RKO (cell line): Measurements from ENCODE around the gene GSE1.

Source experiments
- DNase-seq: peaks from one replicate; pipeline ENCODE4 v3.0.0-alpha.2; 2016; ENCODE audit warnings: low spot score

GSE1 gene

DNA sequence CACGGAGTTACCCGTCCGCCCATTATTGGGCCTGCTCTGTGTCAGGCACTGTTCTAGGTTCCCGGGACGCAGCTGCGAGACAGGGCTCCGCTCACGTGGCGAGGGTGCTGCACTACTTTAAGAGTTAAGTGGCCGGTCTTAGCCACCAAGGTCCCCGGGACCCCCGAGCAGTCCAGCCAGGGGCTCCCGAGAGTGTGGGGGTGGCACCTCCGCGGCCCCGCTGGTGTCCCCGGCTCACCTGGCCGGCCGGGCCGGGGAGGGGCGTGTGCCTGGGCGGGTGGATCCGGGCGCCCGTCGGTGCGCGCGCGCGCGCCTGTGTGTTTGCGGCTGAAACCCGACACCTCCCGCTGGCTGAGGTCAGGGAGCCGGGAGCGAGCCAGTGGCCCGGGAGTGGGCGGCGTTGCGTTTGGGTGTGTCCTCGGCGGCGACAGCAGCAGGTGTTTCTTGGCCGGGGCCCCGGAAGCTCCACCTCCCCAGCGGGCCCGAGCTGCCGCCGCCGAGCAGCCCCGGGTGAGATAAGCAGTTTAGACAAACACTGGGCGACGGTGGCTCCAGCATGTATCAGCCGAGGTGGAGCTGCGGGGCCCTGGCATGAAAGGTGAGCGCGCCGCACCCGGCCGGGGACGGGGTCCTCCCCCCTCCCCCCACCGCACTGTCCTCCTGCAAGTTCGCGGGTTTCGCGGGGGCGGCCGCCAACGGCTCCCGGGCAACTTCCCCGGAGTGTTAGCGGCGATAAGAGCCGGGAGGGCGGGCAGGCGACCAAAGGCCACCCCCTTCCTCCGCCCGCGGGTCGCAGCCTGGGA is at the start of gene GSE1:
Gene GSE1 (plus strand): TSS at position 522 of the 803 bp plus-strand sequence. CDS start 70 bp downstream, at position 592.
- peak; percentile 91 for DNase-seq

DNA sequence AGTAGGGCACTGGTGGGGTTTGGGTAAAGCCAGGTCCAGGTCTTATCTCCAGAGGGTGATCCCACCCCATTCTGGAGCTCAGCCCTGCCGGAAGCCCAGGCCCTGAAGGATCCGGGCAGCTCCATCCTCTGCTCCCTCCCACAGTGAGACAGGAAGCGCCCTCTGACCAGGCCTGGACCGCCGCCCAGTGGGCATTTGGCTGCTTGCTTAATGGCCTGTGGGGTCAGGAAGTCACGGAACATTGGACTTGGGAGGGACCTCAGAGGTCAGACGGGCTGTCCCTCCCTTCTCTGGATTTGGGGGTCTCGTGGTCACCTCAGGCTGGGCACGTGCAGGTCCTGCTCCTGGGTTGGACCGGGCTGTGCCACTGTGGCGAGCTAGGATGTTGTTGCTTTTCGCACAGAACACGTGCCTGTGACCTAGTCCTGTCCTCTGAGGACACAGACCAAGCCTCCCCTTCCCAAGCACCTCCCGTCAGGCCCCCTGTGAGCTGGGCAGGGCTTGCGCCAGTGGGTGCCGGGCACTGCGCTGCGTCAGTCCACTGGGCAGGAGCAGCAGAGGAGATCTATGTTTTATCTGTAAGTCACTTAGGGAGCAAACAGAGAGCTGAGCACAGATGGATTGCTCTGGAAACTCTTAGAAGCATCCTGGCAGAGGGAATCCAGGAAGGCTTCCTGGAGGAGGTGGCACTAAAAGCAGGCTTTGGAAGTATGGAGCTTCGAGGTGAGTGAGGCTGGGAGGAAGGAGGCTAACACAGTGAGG is 49.4 kb upstream of the GSE1 start:
- DNase-seq: peak; percentile 36

DNA sequence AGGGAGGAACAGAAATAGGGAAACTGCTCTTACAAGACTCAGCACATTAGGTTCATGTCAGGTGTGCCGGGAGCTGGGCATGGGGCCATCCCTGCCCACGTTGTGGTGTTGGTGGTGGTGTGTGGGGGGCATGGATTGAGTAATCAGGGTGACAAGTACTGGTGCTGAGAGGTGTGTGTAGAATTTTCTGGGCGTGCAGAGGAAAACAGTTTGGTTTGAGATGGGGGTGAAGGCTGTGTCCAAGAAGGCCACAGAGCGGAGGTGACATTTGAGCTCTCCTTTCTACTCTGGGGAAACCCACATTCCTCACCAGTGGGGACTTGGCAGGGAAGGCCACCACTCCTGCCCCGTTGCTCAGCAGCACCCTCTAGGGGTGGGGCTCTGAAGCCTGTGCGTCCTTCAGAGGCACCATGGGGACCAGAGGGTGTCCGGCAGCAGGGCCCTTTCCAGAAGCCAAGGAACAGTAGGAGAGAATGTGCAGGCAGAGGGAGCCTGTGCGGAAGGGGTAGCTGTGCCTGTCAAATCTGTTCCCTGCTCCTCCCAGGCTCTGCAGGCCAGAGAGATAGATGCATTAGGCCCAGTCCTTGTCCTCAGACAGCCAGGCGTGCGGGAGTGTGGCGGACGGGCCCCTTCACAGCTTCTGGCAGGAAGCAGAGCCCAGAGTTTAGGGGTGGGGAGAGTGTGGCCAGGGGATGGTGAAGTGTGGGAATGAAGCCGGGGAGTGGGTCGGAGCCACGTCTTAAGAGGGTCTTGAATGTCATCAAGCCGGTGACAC is 48.7 kb upstream of the GSE1 start:
- DNase-seq: no peak

DNA sequence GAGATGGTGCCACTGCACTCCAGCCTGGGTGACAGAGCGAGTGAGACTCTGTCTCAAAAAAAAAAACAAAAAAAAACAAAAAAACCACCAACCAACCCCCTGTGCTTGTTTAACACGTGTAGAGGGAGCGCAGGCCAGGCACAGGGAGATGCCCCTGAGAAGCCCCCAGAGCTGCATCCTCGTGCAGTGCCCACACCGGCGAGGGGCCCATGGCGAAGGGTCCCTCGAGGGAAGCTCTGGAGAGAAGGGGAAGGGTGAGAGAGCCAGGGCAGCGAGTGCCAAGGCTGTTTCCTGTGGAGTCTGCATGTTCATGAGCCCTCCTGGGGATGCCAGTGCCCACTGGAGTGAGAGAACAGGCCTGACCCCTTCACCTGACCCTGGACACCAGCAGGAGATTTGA is 47.8 kb upstream of the GSE1 start:
- DNase-seq: no peak

DNA sequence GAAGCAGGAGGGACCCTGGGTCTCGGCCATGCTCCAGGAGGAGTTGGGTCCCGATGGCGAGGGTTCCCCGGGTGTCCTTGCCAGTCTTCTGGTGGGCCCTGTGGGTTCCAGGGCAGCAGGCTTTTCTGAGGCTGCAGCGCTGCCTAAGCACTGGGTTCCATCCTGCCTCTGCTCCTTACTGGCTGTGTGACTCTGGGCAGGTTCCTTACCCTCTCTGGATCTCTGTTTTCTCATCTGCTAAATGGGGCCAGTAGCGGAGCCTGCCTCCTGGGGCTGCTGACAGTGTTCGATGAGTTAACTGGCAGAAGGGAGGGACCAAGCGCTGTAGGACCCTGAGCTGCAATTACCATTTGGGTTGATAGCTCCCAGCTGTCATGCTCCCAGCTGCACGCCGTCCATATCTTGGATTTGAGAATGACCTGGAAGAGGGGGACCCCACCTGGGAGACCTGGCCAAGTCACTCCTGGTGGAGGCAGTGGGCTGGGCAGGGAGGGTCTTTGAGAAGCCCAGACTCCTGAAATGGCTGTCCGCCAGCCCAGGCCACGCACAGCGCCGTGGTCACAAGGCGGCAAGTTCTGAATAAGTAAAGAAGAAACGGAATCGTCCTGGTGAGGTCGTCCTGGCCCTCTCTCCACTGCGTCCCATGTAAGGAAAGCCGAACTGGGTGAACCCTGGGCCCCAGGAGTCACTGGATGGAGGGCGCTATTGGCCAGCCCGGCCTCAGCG is 47.2 kb upstream of the GSE1 start:
- DNase-seq: no peak

DNA sequence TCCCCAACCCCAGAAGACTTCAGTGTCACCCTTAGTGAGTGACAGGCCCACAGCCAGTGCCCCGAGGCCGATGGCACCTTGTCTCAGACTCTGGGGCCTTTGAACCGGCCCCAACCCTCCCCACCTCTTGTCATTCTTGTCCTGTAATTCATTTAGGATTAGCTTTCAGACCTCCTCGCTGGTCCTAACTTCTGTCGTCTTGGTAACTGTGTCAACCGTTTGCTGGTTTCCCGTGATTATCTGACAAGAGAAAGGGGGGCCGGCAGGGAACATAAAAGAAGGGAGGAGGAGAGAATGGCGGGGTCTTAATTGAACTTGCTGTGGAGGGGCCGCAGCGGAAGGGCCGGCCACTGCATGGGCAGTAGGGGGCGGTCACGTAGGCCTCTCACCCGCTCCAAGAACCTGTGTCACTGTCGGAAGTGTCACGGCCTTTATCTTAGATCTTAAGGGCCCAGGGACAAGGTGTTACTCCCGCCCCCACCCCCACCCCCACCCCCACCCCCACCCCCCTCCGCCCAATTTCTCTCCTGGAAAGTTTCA is 46.5 kb upstream of the GSE1 start:
- DNase-seq: no peak

DNA sequence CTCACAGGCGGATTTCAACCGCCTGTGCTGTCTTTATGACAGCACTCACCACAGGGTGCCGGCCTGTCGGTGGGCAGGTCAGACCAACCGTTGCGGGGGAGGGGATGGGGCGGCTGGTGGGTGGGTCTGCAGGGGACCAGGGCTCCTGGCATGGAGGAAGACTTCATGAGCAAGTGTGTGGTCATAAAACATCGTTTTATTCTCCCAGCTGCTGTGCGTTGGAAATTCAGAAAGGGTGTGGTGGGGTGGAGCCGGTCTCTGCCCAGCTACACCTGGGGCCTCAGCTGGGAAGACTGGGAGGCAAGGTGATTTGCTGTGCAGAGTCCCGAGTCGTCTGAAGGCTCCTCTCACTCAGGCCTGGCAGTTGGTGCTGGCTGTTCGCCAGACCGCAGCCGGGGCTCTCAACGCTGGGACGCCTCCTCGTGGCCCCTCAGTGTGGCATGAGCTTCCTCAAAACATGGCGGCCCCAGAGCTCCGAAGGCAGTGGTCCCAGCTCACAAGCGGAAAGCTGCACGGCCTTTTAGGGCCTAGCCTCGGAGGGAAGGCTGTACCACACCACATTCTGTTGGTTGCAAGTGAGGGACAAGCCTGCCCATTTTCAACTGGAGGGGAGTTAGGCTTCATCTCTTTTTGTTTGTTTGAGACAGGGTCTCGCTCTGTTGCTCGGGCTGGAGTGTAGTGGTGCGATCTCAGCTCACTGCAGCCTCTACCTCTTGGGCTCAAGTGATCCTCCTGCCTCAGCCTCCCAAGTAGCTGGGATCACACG is 45.8 kb upstream of the GSE1 start:
- DNase-seq: no peak

DNA sequence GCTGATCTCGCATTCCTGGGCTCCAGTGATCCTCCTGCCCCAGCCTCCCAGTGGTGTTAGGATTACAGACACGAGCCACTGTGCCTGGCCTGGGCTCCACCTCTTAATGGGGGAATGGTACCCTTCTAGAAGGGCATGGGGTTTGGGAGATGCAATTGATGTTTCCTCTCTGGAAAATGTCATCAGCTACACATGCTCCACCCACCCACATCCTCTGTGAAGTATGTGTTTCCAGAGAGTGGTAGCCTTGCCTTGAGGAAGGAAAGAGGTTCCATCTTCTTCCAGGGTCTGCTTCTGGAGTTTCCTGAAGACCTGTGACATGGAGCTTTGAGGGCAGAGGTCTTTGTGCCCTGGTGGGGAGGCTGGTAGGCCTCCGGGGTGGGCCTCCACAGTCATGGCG is 45.2 kb upstream of the GSE1 start:
- DNase-seq: no peak

DNA sequence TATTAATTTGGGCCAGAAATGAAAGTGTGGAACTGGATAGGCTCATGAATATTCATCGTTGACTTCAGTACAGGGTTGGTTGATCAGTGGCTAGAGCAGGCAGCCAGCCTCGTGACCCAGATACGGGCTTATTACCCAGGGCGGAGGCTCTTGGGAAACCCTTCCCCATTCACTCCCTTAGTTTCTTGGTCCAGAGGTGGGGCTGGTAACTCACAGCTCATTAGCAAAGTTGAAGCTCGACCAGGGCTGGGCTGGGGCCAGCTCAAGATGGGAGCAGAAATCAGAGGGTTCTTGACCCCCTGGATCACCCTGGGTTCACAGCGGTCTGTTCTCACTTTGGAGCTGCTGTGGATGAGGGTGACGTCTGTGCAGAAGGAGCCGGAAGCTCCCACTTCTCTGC is 44.6 kb upstream of the GSE1 start:
- DNase-seq: no peak

DNA sequence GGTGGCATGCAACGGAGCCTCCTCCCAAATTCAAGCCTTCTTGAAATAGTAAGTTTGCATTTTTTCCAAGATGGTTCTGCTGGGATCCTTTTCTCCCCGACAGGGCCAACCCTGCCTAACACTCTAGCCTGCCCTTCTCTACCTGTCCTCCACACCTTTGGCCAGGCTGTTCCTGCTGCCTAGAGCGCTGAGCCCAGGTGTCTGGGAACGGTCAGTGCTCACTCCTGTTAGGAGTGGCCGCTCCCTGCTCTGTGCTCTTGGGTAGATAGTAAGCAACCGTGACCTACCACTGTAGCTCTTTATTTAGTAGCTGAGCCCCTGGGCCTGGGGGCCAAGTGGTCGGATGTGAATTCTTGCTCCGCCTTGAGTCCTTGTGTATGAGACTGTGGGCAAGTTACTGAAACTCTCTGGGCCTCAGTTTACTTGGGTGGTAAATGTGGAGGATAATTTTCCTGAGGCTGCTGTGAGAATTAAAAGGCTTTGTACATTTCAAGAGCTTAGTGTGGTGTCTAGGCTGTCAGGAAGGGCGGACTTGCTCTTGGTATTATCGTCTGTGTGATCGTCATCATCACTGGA is 44.0 kb upstream of the GSE1 start:
- no peak for DNase-seq

DNA sequence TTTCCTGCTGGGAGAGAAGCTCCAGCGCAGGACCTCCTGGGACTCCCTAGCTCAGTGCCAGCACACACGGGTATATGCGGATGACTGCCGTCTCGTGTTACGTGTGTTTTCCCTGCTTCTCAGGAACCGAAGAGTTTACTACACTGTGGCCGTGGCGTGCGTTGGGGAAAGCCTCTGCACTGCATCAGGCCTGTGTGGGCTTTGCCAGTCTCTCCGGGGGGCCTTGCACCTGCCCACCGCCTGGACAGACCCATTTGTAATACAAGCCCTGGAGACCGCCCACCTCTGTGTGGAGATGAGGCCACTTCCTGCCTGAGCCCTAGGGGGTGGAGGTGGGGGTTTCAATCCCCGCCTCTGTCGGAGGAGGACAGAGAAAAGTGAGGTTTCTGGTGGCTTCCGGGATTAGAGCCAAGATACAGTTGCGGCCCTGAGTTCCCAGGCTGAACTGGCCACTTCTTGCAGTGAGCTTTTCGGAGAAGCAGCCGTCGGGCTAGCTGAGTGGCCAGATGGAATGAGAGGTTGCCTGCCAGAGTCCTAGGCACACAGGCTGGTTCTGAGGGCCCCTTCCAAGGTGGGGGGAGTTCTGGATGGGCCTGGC is 43.4 kb upstream of the GSE1 start:
- no peak for DNase-seq

DNA sequence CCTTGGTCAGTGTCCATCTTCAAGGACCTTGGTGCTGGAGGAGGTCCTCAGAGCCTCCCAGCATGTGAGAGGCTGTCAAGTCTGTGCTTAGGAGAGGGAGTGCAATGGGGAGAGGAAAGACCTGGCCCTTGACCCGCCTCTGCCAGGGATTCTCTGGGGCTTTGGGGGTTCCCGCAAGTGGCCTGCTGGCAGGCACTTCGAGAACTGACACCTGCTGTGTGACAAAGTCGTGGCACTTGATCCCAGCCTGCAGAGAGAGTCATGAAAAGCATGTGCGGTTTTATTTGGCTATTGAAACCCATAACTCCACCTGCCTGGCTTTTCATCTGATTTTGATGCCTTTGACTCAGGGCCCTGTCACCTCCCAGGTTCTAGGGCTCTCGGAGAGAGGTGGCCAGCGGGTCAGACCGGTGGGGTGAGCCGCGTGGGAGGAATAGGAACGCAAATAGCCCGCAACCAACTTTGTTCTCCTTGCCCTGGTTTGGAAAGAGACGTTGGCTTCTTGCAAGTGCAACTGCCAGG is 42.8 kb upstream of the GSE1 start:
- DNase-seq: no peak

DNA sequence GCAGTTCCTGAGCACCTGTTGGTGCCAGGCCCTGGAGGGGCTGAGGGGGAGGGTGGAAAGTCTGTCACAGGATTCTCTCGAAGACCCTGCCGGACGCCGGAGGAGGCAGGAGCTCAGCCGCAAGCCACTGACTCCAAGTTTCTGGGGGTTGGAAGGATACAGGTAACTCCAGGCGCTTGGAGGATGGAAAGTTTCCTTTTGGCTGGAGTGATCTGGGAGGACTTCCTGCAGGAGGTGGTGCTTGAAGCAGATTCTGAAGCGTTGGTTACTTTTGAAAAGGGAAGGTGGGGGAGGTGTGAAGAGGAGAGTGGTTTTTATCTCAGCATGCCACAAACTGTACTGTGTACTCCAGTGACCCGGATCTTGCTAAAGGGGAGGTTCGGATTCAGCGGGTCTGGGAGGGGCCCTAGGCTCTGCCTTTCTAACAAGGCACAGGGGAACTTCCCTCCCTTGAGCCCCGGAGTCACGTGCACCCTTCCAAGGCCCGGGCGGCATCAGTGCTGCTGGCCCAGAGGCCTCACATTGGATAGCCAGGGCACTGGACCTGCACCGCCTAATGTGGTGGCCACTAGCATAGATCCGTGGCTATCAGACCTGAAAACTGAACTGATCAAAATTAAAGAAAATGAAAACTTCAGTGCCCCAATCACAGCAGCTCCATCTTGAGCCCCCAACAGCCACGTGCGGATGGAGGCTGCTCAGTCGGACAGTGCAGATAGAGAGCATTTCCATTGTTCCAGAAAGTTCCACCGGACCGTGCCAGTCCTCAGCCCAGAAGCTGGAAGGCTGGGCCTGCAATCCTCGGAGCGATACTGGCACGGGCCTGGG is 42.2 kb upstream of the GSE1 start:
- DNase-seq: no peak

DNA sequence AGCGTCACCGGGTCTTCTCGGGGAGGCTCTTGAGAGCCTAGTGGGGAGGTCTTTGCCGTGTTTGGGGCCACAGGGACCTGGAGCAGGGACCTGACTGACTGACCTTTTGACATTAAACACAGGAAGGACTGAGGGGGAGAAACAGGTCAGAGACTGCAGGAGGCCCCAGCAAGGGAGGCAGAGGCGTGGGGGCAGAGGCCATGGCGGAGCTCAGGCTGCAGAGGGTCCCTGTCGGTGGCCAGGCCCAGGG is 41.6 kb upstream of the GSE1 start:
- DNase-seq: no peak

DNA sequence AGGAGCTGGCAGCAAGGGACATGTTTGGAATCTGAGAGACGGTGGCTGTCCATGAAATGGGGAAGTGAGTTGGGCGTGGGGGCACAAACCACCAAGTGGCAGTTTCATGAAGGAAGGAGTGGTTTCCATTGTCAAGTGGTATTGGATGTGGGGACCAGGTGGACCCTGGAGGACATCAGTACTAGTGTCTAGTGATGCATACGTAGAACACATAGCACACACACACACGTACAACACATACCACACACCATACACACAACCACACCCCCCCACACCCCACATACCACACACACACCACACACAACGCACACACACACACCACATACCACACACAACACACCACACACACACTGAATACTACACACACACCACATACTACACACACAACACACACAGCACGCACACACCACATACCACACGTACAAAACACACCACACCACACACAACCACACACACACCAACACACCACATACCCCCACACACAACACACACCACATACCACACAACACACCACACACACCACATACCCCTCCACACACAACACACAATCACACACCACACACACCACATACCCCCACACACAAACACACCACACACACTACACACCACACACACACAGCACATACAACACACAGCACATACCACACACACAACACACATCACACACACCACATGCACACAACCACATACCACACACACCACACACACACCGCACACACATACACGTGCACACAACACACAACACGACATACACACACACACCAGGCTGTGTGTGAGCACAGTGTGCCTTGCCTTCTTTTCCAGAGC is 41.1 kb upstream of the GSE1 start:
- no peak for DNase-seq

DNA sequence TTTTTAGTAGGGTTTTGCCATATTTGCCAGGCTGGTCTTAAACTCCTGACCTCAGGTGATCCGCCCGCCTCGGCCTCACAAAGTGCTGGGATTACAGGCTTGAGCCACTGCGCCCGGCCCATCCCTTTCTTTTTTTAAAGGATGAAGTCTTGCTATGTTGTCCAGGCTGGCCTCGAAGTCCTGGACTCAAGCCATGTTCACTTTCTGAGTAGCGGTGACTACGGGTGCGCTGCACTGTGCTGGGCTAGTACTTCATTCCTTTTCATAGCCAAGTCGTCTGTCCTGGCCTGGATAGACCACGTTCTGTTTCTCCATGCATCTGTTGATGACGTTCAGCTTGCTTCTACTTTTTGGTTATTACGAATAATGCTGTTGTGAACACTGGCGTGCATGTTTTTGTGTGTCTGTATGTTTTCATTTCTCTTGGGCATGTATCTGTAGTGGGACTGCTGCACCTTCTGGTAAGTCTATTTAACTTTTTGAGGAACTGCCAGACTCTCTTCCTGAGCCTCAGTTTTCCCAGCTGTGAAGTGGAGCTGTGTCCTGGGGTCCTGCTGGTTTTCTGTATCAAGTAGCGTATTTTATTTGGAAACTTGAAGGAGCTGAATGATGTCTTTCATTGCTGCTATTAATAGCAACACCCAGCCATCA is 40.0 kb upstream of the GSE1 start:
- no peak for DNase-seq

DNA sequence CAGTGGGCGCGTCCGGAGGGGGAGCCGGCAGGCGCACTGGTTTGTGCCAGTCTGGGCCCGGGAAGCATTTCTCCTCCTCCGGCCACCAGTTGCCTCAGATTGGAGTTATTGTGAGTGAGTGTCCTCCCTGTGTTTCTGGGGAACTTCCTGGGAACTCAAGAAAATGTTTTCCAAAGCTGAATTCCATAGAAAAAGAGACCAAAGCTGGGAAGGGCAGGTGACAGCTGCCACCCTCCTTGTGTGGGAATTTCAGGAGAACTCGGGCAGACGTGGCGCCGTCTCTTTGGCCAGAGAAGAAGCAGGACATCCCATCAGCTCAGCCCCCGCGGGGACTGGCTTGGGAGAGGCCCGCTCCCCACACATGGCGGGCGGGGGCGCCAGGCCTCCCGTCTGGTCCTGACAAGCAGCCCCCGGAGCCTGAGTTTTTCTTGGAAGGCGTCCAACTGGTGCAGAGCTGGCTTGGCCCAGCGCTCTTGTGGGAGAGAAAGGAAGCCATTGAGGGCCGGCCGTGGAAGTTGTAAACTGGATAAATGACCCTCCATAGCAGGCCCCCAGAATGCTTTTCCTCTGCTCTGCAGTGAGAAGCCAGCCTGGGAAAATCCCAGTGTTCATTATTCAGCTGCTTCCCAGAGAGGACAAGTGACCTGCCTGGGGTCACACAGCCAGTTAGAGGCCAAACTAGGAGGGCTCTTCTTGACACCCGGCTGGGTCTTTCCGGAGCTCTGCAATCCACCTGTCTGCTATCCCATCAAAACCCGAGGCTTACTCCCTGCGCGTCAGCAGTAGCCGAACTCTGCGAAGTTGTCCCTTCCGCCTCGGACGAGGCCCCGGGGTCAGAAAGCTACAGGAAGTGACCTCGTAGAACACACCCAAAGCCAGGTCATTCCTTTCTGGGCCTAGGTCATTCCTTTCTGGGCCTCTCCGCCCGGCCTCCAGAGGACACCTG is 39.2 kb upstream of the GSE1 start:
- no peak for DNase-seq
